HG03521 (cell line): ENCODE measurements around the gene FGFR1OP2.
"Not testable (repeated sequence)": the region's sequence is repeated elsewhere in the genome, so short reads cannot be mapped to it uniquely, and the experiment has no call there.

Source experiments
- ATAC-seq: cut with Tn5 transposase; IDR thresholded peaks from one replicate; pipeline ENCODE4 v1.9.1; 2021; ENCODE audit warnings: mild to moderate bottlenecking, moderate library complexity; ENCODE audit not compliant: unreplicated experiment

FGFR1OP2 gene

DNA sequence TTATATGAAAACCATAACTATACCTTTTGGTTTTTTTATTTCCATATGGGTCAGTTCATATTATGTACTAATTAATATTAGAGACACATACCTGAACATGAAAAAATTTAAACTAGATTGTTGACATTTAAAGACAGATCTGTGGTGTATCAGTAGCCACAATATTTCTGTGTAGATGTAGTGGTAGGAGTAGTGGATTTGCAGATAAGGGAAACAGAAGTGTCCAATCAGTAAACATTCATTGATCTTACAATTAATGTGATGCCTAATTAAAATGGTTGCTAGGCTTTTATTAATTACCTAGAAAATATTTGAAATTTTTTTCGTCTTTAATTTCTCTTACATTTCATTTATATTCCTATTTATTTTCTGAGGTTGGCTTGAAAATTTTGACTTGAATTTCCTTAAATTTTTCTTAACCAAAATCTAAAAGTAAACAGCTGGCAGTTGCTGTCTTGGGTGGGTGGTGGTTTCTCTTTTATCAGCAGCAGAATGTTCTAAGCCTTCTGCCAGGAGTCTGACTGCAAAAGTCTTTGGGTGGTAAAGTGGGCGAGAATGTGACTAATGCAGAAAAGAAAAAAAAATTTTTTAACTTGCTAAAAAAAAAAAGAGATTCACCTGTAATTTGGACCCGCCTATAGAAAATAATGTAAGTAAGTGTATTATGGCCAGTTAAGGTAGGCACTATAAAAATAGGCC lies 2.4 kb downstream of the FGFR1OP2 start:
- ATAC-seq, result no peak

DNA sequence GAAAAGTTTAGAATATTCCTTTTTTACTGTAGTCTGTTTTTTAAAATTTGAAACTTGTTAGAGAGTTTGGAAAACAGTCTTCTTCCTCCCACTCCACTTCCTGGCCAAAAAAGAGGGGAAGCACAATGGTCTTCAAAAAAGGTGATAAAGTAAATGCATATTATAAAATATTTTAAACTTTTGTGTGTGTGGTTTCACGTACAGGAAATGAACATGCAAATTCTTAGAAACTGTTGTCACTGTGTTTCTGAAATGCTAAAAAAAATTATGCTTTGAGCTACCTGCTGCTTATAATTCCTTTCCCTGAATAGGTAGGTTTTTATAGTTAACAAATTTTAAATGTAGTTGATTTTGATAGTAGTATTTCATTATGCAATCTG lies 2.9 kb downstream of the FGFR1OP2 start:
- ATAC-seq, result no peak

DNA sequence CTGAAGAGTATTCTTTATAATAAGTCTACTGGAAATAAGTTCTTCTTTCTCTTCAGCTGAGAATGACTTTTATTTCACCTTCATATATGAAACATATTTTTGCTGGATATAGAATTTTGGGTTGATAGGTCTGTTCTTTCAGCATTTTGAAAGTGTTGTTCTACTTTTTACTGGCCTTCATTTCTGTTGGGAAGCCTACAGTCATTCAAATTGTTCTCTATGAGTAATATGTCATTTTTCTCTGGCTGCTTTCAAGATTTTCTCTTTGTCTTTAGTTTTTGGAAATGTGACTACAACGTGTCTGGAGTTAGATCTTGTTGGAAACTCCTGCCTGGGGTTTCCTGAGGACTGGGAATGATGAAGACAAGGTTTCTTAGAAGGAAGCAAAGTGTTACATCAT lies 10.0 kb downstream of the FGFR1OP2 start:
- no peak for ATAC-seq

DNA sequence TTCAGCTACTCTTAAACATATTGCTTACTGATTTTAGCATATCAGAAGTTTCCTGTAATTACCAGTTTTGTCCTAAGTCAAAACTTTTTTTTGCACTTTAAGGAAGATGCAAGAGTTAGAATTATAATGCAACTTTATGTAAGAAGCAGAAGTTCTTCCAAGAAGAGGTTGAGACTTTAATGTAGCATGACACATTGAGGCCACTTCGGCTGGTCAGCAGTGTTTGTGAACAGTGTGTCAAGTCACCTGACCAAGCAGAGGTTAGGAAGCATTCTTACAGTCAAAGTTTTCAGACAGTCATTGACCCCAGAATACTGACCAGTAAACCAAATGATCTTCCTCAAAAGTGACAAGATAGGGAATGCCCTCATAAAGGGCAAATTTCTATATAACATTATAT lies 15.2 kb downstream of the FGFR1OP2 start:
- ATAC-seq, result no peak

DNA sequence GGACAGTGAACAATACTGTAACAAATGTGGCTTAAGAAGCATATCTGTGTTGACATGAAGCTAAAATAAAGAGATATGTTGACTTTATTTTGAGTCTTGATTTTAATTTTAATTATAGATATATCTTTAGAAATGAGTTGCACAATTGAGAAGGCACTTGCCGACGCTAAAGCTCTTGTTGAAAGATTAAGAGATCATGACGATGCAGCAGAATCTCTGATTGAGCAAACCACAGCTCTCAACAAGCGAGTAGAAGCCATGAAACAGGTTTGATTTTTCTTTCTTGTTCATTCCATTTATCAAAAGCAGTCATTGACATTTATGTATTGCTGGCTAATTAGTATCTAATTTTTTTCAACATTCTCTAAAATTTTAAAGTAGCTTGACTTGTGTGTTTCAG lies 15.8 kb downstream of the FGFR1OP2 start:
- ATAC-seq, result no peak

DNA sequence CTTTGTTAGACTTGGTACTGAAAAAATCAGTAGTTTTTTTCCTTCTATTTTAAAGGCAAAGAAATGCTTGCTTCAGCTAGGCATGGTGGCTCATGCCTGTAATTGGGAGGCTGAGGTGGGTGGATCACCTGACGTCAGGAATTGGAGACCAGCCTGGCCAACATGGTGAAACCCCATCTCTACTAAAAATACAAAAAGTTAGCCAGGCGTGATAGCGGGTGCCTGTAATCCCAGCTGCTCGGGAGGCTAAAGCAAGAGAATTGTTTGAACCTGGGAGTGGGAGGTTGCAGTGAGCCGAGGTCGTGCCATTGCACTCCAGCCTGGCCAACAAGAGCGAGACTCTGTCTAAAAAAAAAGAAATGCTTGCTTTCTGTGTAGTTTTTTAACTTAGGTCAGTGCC lies 23.1 kb downstream of the FGFR1OP2 start:
- ATAC-seq, result not testable (repeated sequence)

DNA sequence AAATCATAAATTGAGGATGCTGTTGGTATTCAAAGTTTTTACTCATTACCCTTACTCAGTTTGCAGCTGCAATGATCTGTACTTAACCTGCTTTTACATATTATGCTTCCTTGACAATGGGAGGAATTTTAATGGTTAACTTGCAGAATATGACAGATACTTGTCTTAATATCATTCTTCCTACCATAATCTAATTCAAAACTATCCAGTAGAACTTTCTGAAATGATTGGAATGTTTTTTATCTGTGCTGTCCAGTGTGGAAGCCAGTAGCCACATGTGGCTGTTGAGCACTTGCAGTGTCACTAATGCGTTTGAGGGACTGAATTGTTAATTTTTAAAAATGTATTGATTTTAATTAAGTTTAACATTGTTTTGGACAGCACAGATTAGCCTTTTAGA lies 23.5 kb downstream of the FGFR1OP2 start:
- ATAC-seq, result no peak

DNA sequence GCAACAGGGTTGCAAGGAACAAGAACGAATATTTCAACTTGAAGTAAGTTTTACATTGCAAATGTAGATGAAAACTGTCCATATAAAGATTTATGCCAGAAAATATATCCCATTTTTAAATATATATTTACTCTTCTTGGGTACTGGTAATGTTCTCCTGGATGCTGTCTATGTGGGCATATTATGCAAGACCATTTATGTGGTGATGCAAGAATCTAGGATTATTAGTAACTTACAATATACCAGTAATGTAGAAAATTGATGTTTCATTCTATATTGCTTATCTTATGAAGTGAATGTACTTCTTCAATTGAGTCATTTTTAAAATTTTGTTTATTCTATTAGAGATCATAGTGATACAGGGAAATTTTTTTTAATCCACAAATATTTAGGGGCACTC lies 25.1 kb downstream of the FGFR1OP2 start:
- ATAC-seq, result no peak

DNA sequence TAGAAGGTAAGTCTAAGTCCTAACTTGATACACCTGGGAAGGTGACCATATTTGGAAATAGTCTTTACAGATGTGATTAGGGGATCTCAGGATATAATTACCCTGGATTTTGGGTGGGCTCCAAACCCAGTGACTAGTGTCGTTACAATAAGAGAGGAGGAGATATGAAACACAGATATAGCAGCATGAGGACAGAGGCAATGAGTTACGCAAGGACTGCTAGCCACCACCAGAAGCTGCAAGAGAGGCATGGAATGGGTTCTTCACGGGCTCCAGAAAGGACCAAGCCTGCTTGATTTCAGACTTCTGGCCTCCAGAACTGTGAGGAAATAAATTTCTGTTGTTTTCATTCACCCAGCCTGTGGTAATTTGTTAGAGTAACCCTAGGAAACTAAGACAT lies 28.6 kb downstream of the FGFR1OP2 start:
- ATAC-seq, result no peak

DNA sequence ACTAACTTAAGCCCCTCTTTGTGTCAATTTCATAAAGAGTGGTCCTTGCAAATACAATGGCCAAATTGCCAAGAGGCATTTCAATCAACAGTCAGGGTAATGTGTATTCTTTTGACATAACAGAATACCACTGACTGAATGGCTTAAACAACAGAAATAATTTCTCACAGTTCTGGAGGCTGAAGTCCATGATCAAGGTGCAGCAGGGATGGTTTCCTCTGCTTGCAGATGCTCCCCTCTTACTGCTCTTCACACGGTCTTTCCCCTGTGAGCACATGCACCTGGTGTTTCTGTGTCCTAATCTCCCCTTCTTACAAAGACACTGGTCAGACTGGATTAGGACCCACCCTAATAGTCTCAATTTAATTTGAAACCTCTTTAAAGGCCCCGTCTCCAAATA lies 31.9 kb downstream of the FGFR1OP2 start:
- ATAC-seq, result no peak

DNA sequence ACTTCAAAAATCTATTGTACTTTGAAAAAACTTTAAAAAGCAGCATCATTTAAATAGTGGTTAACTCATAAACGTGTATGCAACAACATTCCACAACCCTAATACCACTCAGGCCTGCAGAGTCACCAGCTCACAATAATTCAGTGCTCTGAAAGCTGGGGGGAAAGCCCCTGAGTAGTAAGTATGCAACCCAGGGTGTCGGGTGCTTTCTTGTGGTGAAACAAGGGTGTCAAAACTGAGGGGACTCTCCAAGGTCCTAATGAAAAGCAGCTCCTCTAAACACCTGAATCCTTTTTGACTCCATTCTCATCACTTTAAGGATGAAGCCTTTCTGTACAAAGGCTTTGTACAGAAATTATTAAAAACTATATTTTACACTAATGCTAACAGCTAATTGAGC lies 33.7 kb downstream of the FGFR1OP2 start:
- peak; percentile 91 for ATAC-seq

DNA sequence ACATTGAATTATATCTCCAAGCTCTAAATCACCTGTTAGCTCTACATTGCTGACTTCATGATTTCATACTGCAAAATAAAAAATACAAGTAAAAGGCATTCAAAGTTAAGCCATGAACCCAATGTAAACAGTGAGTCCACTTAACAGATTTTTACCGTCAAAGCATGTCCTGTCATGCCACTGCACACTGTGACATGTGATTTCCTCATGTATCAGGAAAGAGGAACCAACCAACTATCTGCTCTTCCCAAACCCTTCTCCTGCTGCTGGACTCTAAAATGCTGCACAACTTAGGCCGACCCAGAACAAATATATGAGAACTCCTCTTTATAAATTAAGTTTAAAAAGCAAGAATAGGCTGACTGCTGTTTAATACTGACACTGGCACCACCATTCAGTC lies 38.4 kb downstream of the FGFR1OP2 start:
- no peak for ATAC-seq

DNA sequence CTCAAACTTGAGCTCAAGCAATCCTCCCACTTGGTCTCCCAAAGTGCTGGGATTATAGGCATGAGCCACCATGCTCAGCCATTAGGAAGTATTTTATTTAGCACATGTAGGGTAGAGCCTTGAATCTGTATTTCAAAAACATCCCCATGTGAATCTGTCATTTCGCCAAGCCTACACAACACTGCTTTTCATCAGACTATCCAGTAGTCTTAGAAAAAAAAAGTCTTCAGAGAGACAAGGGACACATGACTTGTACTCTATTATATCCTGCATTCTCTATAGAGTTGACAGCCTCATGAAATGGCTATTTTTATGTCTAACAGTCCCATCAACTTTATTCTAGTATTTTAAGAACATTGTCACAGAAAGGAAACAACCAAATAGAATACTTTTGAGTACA lies 40.5 kb downstream of the FGFR1OP2 start:
- ATAC-seq, result no peak

DNA sequence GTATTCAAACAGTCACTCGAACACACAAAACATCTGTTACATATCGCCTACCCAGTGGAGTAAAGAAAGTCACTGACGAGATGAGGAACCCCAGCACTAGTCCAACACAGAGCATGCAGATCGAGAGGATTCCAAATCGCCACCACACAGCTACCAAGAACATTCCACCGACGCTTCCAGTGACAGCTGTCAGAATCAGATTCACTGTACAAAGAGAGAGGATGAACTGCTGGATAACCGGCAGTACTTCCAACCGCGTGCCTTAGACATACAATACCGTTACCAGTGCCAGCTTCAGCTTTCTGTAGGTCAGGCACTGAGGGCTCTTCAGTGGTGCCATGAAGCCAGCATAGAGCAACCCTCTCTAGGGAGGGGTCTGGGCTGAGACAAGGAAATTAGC lies 41.5 kb downstream of the FGFR1OP2 start:
- ATAC-seq, result no peak

DNA sequence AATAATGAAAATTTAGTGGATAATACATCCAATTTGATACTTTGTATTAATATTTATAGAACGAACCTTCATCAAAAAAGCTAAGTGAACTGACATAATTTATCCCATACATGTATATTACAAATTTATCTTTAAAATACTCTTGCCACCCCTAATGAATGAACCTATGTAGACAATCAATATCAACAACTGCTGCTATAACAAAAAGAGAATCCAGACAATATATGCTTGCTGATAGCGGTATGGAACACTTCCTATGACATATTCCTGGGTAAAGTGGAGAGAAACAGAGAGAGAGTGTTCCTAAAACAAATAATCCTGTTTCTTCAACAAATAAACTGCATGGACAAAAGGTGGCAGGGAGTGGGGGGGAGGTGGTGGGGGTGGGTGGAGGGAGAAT lies 44.6 kb downstream of the FGFR1OP2 start:
- no peak for ATAC-seq

DNA sequence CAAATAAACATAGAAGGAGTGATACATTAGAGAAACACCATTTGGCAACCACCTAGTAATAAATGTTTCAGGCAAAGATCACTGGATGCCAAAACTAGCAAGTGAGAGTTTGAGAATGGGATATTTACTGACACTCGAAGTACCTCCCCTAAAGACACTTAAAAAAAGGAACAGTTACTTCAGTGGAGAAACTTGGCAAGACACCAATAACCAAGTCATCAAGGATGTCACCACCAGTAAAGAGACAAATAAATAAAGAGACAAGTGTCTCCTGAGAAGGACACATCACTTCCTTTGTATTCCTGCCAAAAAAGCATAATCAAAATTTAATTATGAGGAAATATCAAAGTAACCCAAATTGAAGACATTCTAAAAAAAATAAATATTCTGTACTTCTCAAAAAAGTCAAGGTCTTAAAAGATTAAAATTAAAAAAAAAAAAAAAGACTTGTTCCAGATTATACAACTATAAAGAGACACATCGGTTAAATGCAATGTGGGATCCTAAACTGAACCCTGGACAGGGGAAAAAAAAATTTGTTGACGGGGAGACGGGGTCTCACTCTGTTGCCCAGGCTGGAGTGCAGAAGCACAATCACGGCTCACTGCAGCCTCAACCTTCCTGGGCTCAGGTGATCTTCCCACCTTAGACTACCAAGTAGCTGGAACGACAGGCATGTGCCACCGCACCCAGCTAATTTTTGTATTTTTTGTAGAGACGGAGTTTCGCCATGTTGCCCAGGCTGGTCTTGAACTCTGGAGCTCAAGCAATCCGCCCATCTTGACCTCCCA lies 49.6 kb downstream of the FGFR1OP2 start:
- no peak for ATAC-seq

DNA sequence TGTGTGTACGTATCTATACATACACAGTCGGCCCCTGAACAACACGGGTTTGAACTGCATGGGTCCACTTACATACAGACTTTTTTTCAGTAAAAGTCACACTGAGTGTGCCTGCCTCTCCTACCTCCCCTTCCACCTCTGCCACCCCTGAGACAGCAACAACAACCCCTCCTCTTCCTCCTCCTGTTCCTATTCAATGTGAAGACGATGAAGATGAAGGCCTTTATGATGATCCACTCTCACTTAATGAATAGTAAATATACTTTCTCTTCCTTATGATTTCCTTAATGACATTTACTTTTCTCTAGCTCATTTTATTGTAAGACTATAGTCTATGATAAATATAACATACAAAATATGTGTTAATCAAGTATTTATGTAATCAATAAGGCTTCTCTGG lies 50.4 kb downstream of the FGFR1OP2 start:
- ATAC-seq, result no peak

DNA sequence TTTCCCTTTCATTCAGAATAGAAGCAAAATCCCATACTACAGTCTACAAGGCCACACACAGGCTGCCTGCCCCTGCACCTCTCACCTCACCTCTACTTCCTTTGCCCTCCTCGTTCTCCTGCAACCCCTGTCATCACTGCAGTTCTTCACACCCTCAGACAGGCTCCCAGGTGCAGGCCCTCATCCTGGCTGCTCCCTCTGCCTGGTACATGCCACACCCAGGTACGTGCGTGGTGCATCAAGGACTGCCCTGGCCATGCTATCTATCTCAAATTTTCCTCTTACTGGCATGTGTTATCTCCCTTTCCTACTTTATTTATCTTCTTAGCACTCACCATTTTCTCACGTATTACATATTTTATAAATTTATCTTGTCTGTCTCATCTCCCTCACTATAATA lies 51.6 kb downstream of the FGFR1OP2 start:
- ATAC-seq, result no peak

DNA sequence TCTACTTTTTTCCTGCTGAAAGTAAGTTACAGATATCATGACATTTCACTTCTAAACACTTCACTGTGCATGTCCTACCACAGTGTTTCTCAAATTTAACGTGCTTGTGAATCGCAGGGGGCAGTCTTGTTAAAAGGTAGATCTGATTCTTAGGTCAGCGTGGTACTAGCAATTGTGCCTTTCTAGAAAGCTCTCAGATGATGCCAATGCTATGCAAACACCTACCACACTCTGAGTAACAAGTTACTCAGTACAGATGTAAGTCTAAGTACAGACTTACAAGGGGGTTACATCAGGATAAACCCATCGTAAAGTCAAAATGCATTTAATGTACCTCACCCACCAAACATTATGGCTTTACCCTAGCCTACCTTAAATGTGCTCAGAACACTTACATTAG lies 53.6 kb downstream of the FGFR1OP2 start:
- ATAC-seq, result no peak

DNA sequence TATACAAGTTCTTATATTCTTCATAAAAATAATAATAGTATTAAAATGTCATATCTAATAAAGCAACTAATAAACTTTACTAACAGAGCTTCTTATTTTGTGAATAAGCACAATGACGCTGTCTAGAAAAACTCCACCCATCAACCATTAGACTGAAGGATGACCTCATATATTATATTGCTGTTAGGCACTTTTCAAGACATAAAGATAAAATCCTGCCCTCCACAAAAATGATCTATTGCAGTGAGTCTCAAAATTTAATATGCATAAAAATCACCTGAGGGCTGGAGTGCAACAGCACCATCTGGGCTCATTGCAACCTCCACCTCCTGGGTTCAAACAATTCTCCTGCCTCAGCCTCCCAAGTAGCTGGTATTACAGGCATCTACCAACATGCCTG lies 55.8 kb downstream of the FGFR1OP2 start:
- no peak for ATAC-seq

DNA sequence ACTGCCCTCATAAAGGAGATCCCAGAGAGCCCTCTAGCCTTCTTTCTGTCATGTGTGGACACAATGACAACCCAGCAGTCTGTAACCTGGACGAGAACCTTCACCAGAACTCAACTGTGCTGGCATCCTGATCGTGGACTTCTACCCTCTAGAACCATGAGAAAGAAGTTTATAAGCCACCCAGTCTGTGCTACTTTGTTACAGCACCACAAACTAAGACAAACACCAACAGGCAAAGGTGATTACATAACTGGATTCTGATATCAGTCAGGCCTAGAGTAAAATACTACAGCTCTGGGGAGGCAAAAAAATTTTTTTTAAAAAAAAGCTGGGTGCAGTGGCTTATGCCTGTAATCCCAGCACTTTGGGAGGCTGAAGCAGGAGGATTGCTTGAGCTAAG lies 57.4 kb downstream of the FGFR1OP2 start:
- ATAC-seq, result no peak

DNA sequence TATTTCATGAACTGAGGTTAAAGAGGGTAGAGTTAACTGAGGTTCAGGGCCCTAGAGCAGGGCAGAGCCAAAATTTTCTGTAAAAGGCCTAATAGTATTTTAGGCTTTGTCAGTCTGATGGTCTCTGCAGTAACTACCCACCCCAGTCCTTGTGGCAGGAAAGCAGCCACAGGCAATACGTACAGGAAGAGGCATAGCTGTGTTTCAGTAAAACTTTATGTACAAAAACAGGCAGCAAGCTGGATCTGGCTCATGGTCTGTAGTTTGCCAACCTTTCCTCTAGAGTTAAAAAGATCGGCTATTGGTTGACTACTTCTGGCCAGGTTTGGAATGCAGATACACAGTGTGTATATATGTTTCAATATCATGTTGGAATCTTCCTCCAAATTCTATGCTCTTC lies 58.7 kb downstream of the FGFR1OP2 start:
- ATAC-seq, result no peak

DNA sequence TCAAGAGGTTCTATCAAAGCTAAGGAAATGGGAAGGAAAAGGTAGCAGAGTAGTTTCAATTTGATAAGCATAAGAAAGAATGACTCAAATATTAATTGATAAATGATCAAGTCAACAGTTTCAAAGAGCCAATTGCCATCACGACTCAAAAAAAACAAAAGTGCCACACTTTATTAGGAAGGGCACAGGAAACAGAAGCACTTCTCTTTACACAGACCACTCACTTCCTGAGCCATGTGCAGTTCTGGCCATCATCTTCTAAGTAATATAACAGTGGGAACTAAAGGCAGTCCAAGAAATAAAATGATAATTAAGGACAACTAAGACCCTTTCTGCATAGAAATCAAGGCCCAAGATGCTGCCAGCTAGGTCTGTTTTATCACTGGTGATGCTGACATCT lies 62.7 kb downstream of the FGFR1OP2 start:
- no peak for ATAC-seq
